BJ (cell line): ENCODE results near the gene CACNA1E. TPM values are rescaled to one million over a fixed set of nuclear protein-coding genes. Genes with fewer than 3 reads are reported as not detected.

Experiments
- CTCF ChIA-PET: fragments of 350-600 bp; formaldehyde crosslinking; extraction: SDS; loops from one replicate; lab custom pipeline; 2021; ENCODE audit warnings: antibody characterized with exemption, inconsistent platforms; lab: Yijun Ruan, JAX
- POLR2A ChIA-PET: fragments of 300-600 bp; sonication (Branson Sonifier 250); formaldehyde crosslinking; extraction: SDS; loops from one replicate; lab custom pipeline; 2021; ENCODE audit warnings: antibody characterized with exemption; lab: Charles Lee
- DNase-seq: peaks from one replicate; pipeline ENCODE4 v3.0.0-alpha.2; 2011; ENCODE audit warnings: low read depth
- H3K27me3 ChIP-seq: 2 replicates; pipeline ENCODE4 v1.6.0; 2011; ENCODE audit warnings: low read length; ENCODE audit not compliant: control insufficient read depth, insufficient read depth
- H3K36me3 ChIP-seq: 2 replicates; pipeline ENCODE4 v1.5.1; 2011; ENCODE audit warnings: low read length; ENCODE audit not compliant: control insufficient read depth, insufficient read depth
- H3K4me3 ChIP-seq: 2 replicates; pipeline ENCODE4 v1.5.1; 2011; ENCODE audit warnings: low read depth, mild to moderate bottlenecking, control low read depth, low read length
- polyA plus RNA-seq: library from polyadenylated mRNA; depleted of rRNA; stranded (reverse); fragments of >200 nt; gene quantifications from 2 replicates; pipeline ENCODE4 v1.2.3, GENCODE V29; 2011
- TF ChIP-seq, protein P1 (sequence below): IDR thresholded peaks from 2 replicates; pipeline ENCODE4 v1.5.1; 2011; ENCODE audit warnings: low read depth, mild to moderate bottlenecking, control low read depth, inconsistent platforms, low read length, moderate library complexity; ENCODE audit not compliant: insufficient read depth

Gene CACNA1E
- polyA plus RNA-seq, 1 experiment: not detected

GRCh38 chr1:181475580-181475979, 7.7 kb upstream of the CACNA1E start:
- POLR2A ChIA-PET: no interaction called here

GRCh38 chr1:181476581-181476980, 6.7 kb upstream of the CACNA1E start:
- CTCF ChIA-PET: interaction anchor here (1.2 to 5.2 kb wide), 2 partner anchors 9 to 604 kb away, joined by 7 to 58 read pairs; no protein-coding TSS in a partner anchor
- POLR2A ChIA-PET: no interaction called here
- TF ChIP-seq, protein P1, sequence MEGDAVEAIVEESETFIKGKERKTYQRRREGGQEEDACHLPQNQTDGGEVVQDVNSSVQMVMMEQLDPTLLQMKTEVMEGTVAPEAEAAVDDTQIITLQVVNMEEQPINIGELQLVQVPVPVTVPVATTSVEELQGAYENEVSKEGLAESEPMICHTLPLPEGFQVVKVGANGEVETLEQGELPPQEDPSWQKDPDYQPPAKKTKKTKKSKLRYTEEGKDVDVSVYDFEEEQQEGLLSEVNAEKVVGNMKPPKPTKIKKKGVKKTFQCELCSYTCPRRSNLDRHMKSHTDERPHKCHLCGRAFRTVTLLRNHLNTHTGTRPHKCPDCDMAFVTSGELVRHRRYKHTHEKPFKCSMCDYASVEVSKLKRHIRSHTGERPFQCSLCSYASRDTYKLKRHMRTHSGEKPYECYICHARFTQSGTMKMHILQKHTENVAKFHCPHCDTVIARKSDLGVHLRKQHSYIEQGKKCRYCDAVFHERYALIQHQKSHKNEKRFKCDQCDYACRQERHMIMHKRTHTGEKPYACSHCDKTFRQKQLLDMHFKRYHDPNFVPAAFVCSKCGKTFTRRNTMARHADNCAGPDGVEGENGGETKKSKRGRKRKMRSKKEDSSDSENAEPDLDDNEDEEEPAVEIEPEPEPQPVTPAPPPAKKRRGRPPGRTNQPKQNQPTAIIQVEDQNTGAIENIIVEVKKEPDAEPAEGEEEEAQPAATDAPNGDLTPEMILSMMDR: no peak
- no peak overlapping the region for H3K4me3 ChIP-seq
- H3K36me3 ChIP-seq: no peaks in the 10 kb centered on the region
- no peak for DNase-seq
- peaks cover 4% of the 10 kb centered on the region; the same call in 1 of the 2 replicates for H3K27me3 ChIP-seq

More at GRCh38 chr1:181475580-181475979, 7.7 kb upstream of the CACNA1E start:
- CTCF ChIA-PET: no interaction called here
- Histone ChIP-seq H3K36me3 (no peaks in the 10 kb centered on the region), H3K27me3 (no peaks in the 10 kb centered on the region), H3K4me3 (no peak overlapping the region)
- TF ChIP-seq, protein P1: no peak
- DNase-seq: no peak

DNA sequence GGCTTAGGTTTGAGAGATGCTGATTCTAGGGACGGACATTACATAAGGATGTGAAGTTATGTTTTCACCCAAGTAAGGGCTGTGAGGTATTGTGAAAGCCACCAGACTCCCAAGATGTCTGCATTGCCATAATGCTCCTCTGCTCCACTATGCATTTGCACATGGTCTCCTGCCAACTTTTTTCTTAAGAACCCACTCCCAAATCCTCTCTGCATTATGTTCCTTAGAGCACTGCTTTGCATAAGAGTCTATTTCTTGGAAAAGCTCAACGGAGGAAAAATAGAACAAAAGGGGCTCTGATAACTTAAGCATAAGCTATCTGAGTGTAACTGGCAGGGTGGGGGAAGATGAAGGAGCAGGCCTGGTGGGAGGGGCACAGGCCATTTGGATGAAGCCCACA, 5.0 kb upstream of the CACNA1E start:
- CTCF ChIA-PET: interaction anchor here (0.7 to 5.2 kb wide), 8 partner anchors 8 to 607 kb away, joined by 3 to 58 read pairs (median 5); no protein-coding TSS in a partner anchor

DNA sequence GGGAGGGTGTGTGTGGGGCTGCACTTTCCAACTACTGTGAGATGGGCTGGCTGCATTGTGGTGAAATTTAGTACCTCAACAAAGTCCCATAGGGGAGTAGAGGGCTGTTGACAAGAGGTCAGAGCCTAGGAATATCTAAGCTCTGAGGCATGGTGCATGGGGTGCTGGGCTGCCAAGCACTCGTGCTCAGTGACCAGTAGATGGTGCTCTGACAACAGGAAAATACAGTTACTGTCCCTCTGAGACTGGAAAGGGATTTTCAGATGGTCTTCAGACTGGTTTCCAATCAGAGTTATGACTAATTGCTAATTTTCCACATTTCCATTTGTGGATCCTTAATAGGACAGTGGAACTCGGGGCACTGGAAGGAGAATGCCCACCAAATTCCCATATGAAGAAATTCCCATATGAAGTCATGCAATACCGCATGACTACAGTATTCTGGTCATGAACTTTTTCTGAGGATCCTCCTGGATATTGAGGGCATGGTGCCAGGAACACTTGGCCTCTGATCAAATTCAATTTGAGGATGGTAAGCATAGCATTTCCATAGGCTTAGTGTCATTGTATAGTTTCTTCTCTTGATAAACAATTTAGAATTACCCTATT, 4.1 kb upstream of the CACNA1E start:
- peaks cover 26% of the 10 kb centered on the region for H3K27me3 ChIP-seq
- no peak overlapping the region for H3K4me3 ChIP-seq
- TF ChIP-seq, protein P1: peak; percentile 78
- H3K36me3 ChIP-seq: no peaks in the 10 kb centered on the region
- CTCF ChIA-PET: interaction anchor here (0.5 to 5.2 kb wide), 16 partner anchors 8 to 949 kb away, joined by 3 to 58 read pairs (median 4); no protein-coding TSS in a partner anchor
- POLR2A ChIA-PET: no interaction called here
- peak; percentile 4 for DNase-seq

More for the DNA sequence above, 5.0 kb upstream of the CACNA1E start:
- POLR2A ChIA-PET: no interaction called here
- TF ChIP-seq, protein P1: no peak
- Histone ChIP-seq H3K36me3 (no peaks in the 10 kb centered on the region), H3K27me3 (peaks cover 18% of the 10 kb centered on the region), H3K4me3 (no peak overlapping the region)
- no peak for DNase-seq

DNA sequence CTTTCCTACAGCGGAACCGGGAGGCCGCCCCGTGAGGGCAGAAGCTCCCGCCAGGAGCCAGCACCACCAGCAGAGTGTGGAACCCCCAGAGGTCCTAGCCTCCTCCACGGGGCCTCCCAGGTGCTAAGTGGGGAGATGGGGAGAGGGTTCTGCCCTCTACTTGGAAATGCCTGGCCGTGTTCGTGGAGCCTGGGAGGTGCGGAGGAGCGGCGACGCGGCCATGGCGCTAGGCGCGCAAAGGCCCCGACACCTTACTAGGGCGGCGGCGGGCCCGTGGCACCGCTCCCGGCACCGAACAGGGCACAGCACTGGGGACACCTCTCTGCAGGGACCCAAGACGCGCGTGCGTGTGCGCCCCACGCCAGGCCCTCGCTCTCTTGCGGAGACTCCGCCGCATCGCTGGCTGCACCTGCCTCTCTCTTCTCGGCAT, 1.3 kb upstream of the CACNA1E start:
- H3K27me3 ChIP-seq: peaks cover 41% of the 10 kb centered on the region
- no peak for DNase-seq
- H3K36me3 ChIP-seq: no peaks in the 10 kb centered on the region
- TF ChIP-seq, protein P1: no peak
- ChIA-PET CTCF (interaction anchor here (1.1 kb wide), 1 partner anchor 9 kb away, joined by 3 read pairs; no protein-coding TSS in a partner anchor), POLR2A (no interaction called here)
- no peak overlapping the region for H3K4me3 ChIP-seq
